Measurements from ENCODE around the gene LRIT2.
"Not testable (repeated sequence)": the region's sequence is repeated elsewhere in the genome, so short reads cannot be mapped to it uniquely, and the experiment has no call there.

LRIT2 gene

GRCh38 chr10:84191106-84191505 lies 34.2 kb downstream of the LRIT2 start:
- DNase-seq: peak in 1 of 10 donors; percentile 21
- intact Hi-C loops (cut with DNase I): no loop called here

- DNase-seq: peak in 1 of 10 donors; percentile 44
- intact Hi-C loops (cut with DNase I): no loop called here
Observed at GRCh38 chr10:84190621-84191020, 34.7 kb downstream of the LRIT2 start.

- DNase-seq: no peak
- intact Hi-C loops (cut with DNase I): no loop called here
Observed at GRCh38 chr10:84188815-84189214, 36.5 kb downstream of the LRIT2 start.

- intact Hi-C loops (cut with DNase I): no loop called here
- DNase-seq: no peak
Observed at GRCh38 chr10:84185526-84186175, 39.7 kb downstream of the LRIT2 start.

GRCh38 chr10:84184517-84184916 lies 40.8 kb downstream of the LRIT2 start:
- intact Hi-C loops (cut with DNase I): no loop called here
- no peak for DNase-seq

- no peak for DNase-seq
- intact Hi-C loops (cut with DNase I): no loop called here
Observed at GRCh38 chr10:84181631-84182030, 43.7 kb downstream of the LRIT2 start.

- intact Hi-C loops (cut with DNase I); DNase-seq: not testable (repeated sequence)
Observed at GRCh38 chr10:84180386-84180785, 45.0 kb downstream of the LRIT2 start.

GRCh38 chr10:84179059-84179710 lies 46.2 kb downstream of the LRIT2 start:
- DNase-seq: peak in 8 of 10 donors; percentile 30 to 92 (median 62)
- intact Hi-C loops (cut with DNase I): no loop called here

- DNase-seq: no peak
- intact Hi-C loops (cut with DNase I): no loop called here
Observed at GRCh38 chr10:84178160-84178609, 47.2 kb downstream of the LRIT2 start.

- intact Hi-C loops (cut with DNase I): no loop called here
- DNase-seq: peak in 7 of 10 donors; percentile 35 to 91 (median 44)
Observed at GRCh38 chr10:84177541-84178141, 47.7 kb downstream of the LRIT2 start.

- intact Hi-C loops (cut with DNase I): no loop called here
- peak in 1 of 10 donors; percentile 68 for DNase-seq
Observed at GRCh38 chr10:84176836-84177474, 48.4 kb downstream of the LRIT2 start.

- no peak for DNase-seq
- intact Hi-C loops (cut with DNase I): no loop called here
Observed at GRCh38 chr10:84176351-84176750, 49.0 kb downstream of the LRIT2 start.

- intact Hi-C loops (cut with DNase I): no loop called here
- no peak for DNase-seq
Observed at GRCh38 chr10:84175436-84175835, 49.9 kb downstream of the LRIT2 start.

GRCh38 chr10:84173501-84173929 lies 51.8 kb downstream of the LRIT2 start, which contains the start of gene GPR15LG:
Gene GPR15LG, plus strand, starts transcription at chr10:84173801. Its CDS starts 51 bp downstream, at chr10:84173852.
- no peak for DNase-seq
- intact Hi-C loops (cut with DNase I): no loop called here

- intact Hi-C loops (cut with DNase I): no loop called here
- no peak for DNase-seq
Observed at GRCh38 chr10:84172467-84173356, 52.6 kb downstream of the LRIT2 start.

GRCh38 chr10:84171700-84172466 lies 53.5 kb downstream of the LRIT2 start:
- intact Hi-C loops (cut with DNase I); DNase-seq: not testable (repeated sequence)

GRCh38 chr10:84171237-84171636 lies 54.1 kb downstream of the LRIT2 start:
- intact Hi-C loops (cut with DNase I); DNase-seq: not testable (repeated sequence)
